GM21526 (cell line): Measurements from ENCODE around the gene YY1.
"Not testable (repeated sequence)": the region's sequence is repeated elsewhere in the genome, so short reads cannot be mapped to it uniquely, and the experiment has no call there.

Experiments
- ATAC-seq: cut with Tn5 transposase; IDR thresholded peaks from one replicate; pipeline ENCODE4 v1.9.1; 2021; ENCODE audit warnings: moderate library complexity; ENCODE audit not compliant: unreplicated experiment, low FRiP score

YY1 gene

GRCh38 chr14:100282766-100283419 lies 43.9 kb downstream of the YY1 start:
- ATAC-seq = no peak

GRCh38 chr14:100283436-100283835 lies 44.5 kb downstream of the YY1 start:
- not testable (repeated sequence) for ATAC-seq

- no peak for ATAC-seq
Measured at GRCh38 chr14:100283984-100284881, 45.3 kb downstream of the YY1 start.

GRCh38 chr14:100285021-100285912 lies 46.3 kb downstream of the YY1 start:
- peak; percentile 84 for ATAC-seq

- ATAC-seq = no peak
Measured at GRCh38 chr14:100285913-100286400, 47.0 kb downstream of the YY1 start.

- ATAC-seq = no peak
Measured at GRCh38 chr14:100286484-100287191, 47.7 kb downstream of the YY1 start.

GRCh38 chr14:100287202-100287997 lies 48.5 kb downstream of the YY1 start:
- no peak for ATAC-seq

GRCh38 chr14:100287998-100288295 lies 49.0 kb downstream of the YY1 start:
- not testable (repeated sequence) for ATAC-seq

- no peak for ATAC-seq
Measured at GRCh38 chr14:100288382-100289185, 49.6 kb downstream of the YY1 start.

GRCh38 chr14:100289916-100290606 lies 51.1 kb downstream of the YY1 start:
- ATAC-seq = no peak

- no peak for ATAC-seq
Measured at GRCh38 chr14:100290607-100291304, 51.8 kb downstream of the YY1 start.

GRCh38 chr14:100291305-100292075 lies 52.5 kb downstream of the YY1 start:
- ATAC-seq = no peak

- ATAC-seq = no peak
Measured at GRCh38 chr14:100292301-100292775, 53.4 kb downstream of the YY1 start.

GRCh38 chr14:100292776-100293461 lies 54.0 kb downstream of the YY1 start:
- no peak for ATAC-seq

GRCh38 chr14:100293497-100294212 lies 54.7 kb downstream of the YY1 start:
- no peak for ATAC-seq
